HEK293 (cell line): ENCODE results near the gene DOCK1.

ENCODE experiments used
- CTCF ChIA-PET: fragments of 350-600 bp; formaldehyde crosslinking; extraction: SDS; loops from one replicate; lab custom pipeline; 2021; ENCODE audit warnings: antibody characterized with exemption; lab: Yijun Ruan, JAX
- POLR2A ChIA-PET: fragments of 300-600 bp; formaldehyde crosslinking; extraction: SDS; loops from one replicate; lab custom pipeline; 2020; ENCODE audit warnings: antibody characterized with exemption, inconsistent platforms; lab: Yijun Ruan, JAX
- H3K27ac ChIP-seq: fragments of 200-500 bp; sonication (Bioruptor generic); 2 replicates; pipeline ENCODE4 v1.5.1; 2014; ENCODE audit warnings: low read depth, low read length, control low read depth, inconsistent platforms; ENCODE audit errors: extremely low read depth
- H3K36me3 ChIP-seq, 2 experiments: fragments of 200-500 bp in 1 of 2; sonication (Bioruptor generic) in 1 of 2; 1 replicate in 1 of 2; 2 replicates in 1 of 2; pipeline ENCODE4 v1.5.1; 2014 to 2017; ENCODE audit warnings: inconsistent platforms in 2 of 2, low read length in 2 of 2; ENCODE audit not compliant: control insufficient read depth in 2 of 2, insufficient read depth in 1 of 2
- H3K4me1 ChIP-seq: fragments of 200-500 bp; sonication (Bioruptor generic); 2 replicates; pipeline ENCODE4 v1.5.1; 2014; ENCODE audit warnings: mild to moderate bottlenecking, low read length, inconsistent platforms; ENCODE audit not compliant: control insufficient read depth, insufficient read depth
- H3K4me3 ChIP-seq: 2 replicates; pipeline ENCODE4 v1.5.1; 2011; ENCODE audit warnings: low read depth, mild to moderate bottlenecking, control low read depth, low read length, moderate library complexity
- H3K9me3 ChIP-seq: fragments of 200-500 bp; sonication (Bioruptor generic); 2 replicates; pipeline ENCODE4 v1.5.1; 2014; ENCODE audit warnings: low read depth, low read length, inconsistent platforms; ENCODE audit not compliant: control insufficient read depth, insufficient read depth
- KLF8 ChIP-seq: fragments of 450-650 bp; formaldehyde crosslinking; IDR thresholded peaks from 2 replicates; pipeline ENCODE4 v1.5.1; 2016; ENCODE audit warnings: missing biosample characterization, missing genetic modification characterization
- MYNN ChIP-seq: fragments of 450-650 bp; formaldehyde crosslinking; IDR thresholded peaks from 2 replicates; pipeline ENCODE4 v1.5.1; 2016; ENCODE audit warnings: missing biosample characterization, missing genetic modification characterization, borderline replicate concordance
- SCRT1 ChIP-seq: fragments of 450-650 bp; formaldehyde crosslinking; IDR thresholded peaks from 2 replicates; pipeline ENCODE4 v1.5.1; 2016; ENCODE audit warnings: missing biosample characterization, missing genetic modification characterization, borderline replicate concordance
- ZBTB21 ChIP-seq: fragments of 450-650 bp; formaldehyde crosslinking; IDR thresholded peaks from 2 replicates; pipeline ENCODE4 v1.5.1; 2017; ENCODE audit warnings: missing biosample characterization, missing genetic modification characterization
- ZBTB8A ChIP-seq: fragments of 450-650 bp; formaldehyde crosslinking; IDR thresholded peaks from 2 replicates; pipeline ENCODE4 v1.5.1; 2016; ENCODE audit warnings: missing biosample characterization, missing genetic modification characterization
- ZIC2 ChIP-seq: fragments of 450-650 bp; formaldehyde crosslinking; IDR thresholded peaks from 2 replicates; pipeline ENCODE4 v1.5.1; 2016; ENCODE audit warnings: missing biosample characterization, missing genetic modification characterization
- ZNF341 ChIP-seq: fragments of 450-650 bp; formaldehyde crosslinking; IDR thresholded peaks from 2 replicates; pipeline ENCODE4; 2016; ENCODE audit warnings: low read depth, missing biosample characterization, missing genetic modification characterization
- ZNF391 ChIP-seq: fragments of 450-650 bp; formaldehyde crosslinking; IDR thresholded peaks from 2 replicates; pipeline ENCODE4 v1.5.1; 2016; ENCODE audit warnings: low read depth, missing biosample characterization, missing genetic modification characterization, borderline replicate concordance
- ZNF558 ChIP-seq: fragments of 450-650 bp; formaldehyde crosslinking; IDR thresholded peaks from 2 replicates; pipeline ENCODE4 v1.5.1; 2016; ENCODE audit warnings: missing biosample characterization, missing genetic modification characterization
- ZNF560 ChIP-seq: fragments of 450-650 bp; formaldehyde crosslinking; IDR thresholded peaks from 2 replicates; pipeline ENCODE4 v1.5.1; 2017; ENCODE audit warnings: missing biosample characterization, missing genetic modification characterization, borderline replicate concordance
- ZNF654 ChIP-seq: fragments of 450-650 bp; formaldehyde crosslinking; IDR thresholded peaks from 2 replicates; pipeline ENCODE4 v1.5.1; 2016; ENCODE audit warnings: low read depth, missing biosample characterization, missing genetic modification characterization
- ZNF664 ChIP-seq: fragments of 450-650 bp; formaldehyde crosslinking; IDR thresholded peaks from 2 replicates; pipeline ENCODE4 v1.5.1; 2016; ENCODE audit warnings: missing biosample characterization, missing genetic modification characterization
- ZNF707 ChIP-seq: fragments of 450-650 bp; formaldehyde crosslinking; IDR thresholded peaks from 2 replicates; pipeline ENCODE4 v1.5.1; 2016; ENCODE audit warnings: missing biosample characterization, missing genetic modification characterization
- ZNF776 ChIP-seq: fragments of 450-650 bp; formaldehyde crosslinking; IDR thresholded peaks from 2 replicates; pipeline ENCODE4 v1.5.0; 2017; ENCODE audit warnings: missing biosample characterization, missing genetic modification characterization, borderline replicate concordance
- ZNF791 ChIP-seq: fragments of 450-650 bp; formaldehyde crosslinking; IDR thresholded peaks from 2 replicates; pipeline ENCODE4 v1.5.1; 2016; ENCODE audit warnings: missing biosample characterization, missing genetic modification characterization
- ZNF792 ChIP-seq: fragments of 450-650 bp; formaldehyde crosslinking; IDR thresholded peaks from 2 replicates; pipeline ENCODE4 v1.5.1; 2016; ENCODE audit warnings: missing biosample characterization, missing genetic modification characterization
- ZSCAN30 ChIP-seq: fragments of 450-650 bp; IDR thresholded peaks from 2 replicates; pipeline ENCODE4 v1.5.1; 2018; ENCODE audit warnings: missing biosample characterization, mild to moderate bottlenecking, missing genetic modification characterization, moderate library complexity
- TF ChIP-seq, protein P1 (sequence below): fragments of 450-650 bp; formaldehyde crosslinking; IDR thresholded peaks from 2 replicates; pipeline ENCODE4 v1.5.1; 2016; ENCODE audit warnings: missing biosample characterization, missing genetic modification characterization, borderline replicate concordance
- TF ChIP-seq, protein P2 (sequence below): fragments of 450-650 bp; IDR thresholded peaks from 2 replicates; pipeline ENCODE4 v1.5.1; 2018; ENCODE audit warnings: missing biosample characterization, missing genetic modification characterization
- TF ChIP-seq, protein P3 (sequence below): fragments of 450-650 bp; formaldehyde crosslinking; IDR thresholded peaks from 2 replicates; pipeline ENCODE4 v1.5.1; 2016; ENCODE audit warnings: missing biosample characterization, missing genetic modification characterization
- TF ChIP-seq, protein P4 (sequence below): fragments of 450-650 bp; formaldehyde crosslinking; IDR thresholded peaks from 2 replicates; pipeline ENCODE4 v1.5.1; 2016; ENCODE audit warnings: missing biosample characterization, missing genetic modification characterization
- TF ChIP-seq, protein P5 (sequence below): fragments of 450-650 bp; formaldehyde crosslinking; IDR thresholded peaks from 2 replicates; pipeline ENCODE4 v1.5.1; 2017; ENCODE audit warnings: missing biosample characterization, mild to moderate bottlenecking, missing genetic modification characterization, moderate library complexity
- TF ChIP-seq, protein P6 (sequence below): fragments of 450-650 bp; formaldehyde crosslinking; optimal IDR thresholded peaks from 2 replicates; pipeline ENCODE3; 2016; ENCODE audit warnings: missing biosample characterization, mild to moderate bottlenecking, missing genetic modification characterization

DOCK1 gene

DNA sequence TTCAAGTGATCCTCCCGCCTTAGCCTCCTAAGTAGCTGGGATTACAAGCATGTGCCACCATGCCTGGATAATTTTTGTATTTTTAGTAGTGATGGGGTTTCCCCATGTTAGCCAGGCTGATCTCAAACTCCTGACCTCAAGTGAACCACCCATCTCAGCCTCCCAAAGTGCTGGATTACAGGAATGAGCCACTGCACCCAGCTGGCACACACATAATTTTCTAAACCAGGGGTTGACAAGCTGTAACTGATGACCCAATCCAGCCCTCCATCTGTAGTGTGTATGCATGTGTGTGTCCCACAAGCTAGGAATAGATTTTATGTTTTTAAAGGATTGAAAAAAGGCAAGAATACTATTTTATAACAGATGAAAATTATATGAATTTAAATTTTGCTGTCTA is 417.1 kb downstream of the DOCK1 start (continued):
- TF ChIP-seq, protein P1, sequence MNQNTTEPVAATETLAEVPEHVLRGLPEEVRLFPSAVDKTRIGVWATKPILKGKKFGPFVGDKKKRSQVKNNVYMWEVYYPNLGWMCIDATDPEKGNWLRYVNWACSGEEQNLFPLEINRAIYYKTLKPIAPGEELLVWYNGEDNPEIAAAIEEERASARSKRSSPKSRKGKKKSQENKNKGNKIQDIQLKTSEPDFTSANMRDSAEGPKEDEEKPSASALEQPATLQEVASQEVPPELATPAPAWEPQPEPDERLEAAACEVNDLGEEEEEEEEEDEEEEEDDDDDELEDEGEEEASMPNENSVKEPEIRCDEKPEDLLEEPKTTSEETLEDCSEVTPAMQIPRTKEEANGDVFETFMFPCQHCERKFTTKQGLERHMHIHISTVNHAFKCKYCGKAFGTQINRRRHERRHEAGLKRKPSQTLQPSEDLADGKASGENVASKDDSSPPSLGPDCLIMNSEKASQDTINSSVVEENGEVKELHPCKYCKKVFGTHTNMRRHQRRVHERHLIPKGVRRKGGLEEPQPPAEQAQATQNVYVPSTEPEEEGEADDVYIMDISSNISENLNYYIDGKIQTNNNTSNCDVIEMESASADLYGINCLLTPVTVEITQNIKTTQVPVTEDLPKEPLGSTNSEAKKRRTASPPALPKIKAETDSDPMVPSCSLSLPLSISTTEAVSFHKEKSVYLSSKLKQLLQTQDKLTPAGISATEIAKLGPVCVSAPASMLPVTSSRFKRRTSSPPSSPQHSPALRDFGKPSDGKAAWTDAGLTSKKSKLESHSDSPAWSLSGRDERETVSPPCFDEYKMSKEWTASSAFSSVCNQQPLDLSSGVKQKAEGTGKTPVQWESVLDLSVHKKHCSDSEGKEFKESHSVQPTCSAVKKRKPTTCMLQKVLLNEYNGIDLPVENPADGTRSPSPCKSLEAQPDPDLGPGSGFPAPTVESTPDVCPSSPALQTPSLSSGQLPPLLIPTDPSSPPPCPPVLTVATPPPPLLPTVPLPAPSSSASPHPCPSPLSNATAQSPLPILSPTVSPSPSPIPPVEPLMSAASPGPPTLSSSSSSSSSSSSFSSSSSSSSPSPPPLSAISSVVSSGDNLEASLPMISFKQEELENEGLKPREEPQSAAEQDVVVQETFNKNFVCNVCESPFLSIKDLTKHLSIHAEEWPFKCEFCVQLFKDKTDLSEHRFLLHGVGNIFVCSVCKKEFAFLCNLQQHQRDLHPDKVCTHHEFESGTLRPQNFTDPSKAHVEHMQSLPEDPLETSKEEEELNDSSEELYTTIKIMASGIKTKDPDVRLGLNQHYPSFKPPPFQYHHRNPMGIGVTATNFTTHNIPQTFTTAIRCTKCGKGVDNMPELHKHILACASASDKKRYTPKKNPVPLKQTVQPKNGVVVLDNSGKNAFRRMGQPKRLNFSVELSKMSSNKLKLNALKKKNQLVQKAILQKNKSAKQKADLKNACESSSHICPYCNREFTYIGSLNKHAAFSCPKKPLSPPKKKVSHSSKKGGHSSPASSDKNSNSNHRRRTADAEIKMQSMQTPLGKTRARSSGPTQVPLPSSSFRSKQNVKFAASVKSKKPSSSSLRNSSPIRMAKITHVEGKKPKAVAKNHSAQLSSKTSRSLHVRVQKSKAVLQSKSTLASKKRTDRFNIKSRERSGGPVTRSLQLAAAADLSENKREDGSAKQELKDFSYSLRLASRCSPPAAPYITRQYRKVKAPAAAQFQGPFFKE (tag by site-specific recombination) = no peak
- TF ChIP-seq ZBTB21 (tag by site-specific recombination) (no peak), ZNF664 (tag by site-specific recombination) (no peak), ZBTB8A (tag by site-specific recombination) (no peak)
- TF ChIP-seq, protein P2, sequence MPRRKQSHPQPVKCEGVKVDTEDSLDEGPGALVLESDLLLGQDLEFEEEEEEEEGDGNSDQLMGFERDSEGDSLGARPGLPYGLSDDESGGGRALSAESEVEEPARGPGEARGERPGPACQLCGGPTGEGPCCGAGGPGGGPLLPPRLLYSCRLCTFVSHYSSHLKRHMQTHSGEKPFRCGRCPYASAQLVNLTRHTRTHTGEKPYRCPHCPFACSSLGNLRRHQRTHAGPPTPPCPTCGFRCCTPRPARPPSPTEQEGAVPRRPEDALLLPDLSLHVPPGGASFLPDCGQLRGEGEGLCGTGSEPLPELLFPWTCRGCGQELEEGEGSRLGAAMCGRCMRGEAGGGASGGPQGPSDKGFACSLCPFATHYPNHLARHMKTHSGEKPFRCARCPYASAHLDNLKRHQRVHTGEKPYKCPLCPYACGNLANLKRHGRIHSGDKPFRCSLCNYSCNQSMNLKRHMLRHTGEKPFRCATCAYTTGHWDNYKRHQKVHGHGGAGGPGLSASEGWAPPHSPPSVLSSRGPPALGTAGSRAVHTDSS = no peak
- TF ChIP-seq, protein P3, sequence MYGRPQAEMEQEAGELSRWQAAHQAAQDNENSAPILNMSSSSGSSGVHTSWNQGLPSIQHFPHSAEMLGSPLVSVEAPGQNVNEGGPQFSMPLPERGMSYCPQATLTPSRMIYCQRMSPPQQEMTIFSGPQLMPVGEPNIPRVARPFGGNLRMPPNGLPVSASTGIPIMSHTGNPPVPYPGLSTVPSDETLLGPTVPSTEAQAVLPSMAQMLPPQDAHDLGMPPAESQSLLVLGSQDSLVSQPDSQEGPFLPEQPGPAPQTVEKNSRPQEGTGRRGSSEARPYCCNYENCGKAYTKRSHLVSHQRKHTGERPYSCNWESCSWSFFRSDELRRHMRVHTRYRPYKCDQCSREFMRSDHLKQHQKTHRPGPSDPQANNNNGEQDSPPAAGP = no peak
- TF ChIP-seq, protein P4, sequence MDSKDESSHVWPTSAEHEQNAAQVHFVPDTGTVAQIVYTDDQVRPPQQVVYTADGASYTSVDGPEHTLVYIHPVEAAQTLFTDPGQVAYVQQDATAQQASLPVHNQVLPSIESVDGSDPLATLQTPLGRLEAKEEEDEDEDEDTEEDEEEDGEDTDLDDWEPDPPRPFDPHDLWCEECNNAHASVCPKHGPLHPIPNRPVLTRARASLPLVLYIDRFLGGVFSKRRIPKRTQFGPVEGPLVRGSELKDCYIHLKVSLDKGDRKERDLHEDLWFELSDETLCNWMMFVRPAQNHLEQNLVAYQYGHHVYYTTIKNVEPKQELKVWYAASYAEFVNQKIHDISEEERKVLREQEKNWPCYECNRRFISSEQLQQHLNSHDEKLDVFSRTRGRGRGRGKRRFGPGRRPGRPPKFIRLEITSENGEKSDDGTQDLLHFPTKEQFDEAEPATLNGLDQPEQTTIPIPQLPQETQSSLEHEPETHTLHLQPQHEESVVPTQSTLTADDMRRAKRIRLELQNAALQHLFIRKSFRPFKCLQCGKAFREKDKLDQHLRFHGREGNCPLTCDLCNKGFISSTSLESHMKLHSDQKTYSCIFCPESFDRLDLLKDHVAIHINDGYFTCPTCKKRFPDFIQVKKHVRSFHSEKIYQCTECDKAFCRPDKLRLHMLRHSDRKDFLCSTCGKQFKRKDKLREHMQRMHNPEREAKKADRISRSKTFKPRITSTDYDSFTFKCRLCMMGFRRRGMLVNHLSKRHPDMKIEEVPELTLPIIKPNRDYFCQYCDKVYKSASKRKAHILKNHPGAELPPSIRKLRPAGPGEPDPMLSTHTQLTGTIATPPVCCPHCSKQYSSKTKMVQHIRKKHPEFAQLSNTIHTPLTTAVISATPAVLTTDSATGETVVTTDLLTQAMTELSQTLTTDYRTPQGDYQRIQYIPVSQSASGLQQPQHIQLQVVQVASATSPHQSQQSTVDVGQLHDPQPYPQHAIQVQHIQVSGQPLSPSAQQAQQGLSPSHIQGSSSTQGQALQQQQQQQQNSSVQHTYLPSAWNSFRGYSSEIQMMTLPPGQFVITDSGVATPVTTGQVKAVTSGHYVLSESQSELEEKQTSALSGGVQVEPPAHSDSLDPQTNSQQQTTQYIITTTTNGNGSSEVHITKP = no peak

DNA sequence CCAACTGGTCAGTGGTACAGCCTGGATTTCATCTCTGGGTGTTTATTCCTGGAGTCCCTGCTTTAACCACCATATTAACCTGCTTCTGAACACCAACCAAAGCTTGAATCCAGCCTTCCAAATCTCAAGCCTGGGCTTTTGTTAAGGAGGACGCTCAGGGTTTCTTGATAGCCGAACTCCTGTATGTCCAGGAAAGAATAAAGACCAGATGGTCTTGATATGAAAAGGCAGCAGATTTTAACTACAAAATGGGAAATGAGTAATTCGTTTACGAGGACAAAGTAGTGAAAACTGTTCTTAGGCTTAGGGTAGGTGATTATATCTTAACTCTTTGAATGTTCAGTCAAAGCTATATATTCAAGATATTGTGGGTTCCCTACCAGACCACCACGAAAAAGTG is 420.3 kb downstream of the DOCK1 start:
- Histone ChIP-seq H3K36me3 (no peaks in the 10 kb centered on the region), H3K9me3 (no peaks in the 10 kb centered on the region), H3K4me1 (no peaks in the 10 kb centered on the region), H3K27ac (no peak overlapping the region), H3K4me3 (no peak overlapping the region)
- CTCF ChIA-PET = interaction anchor here (0.5 kb wide), 1 partner anchor 11 kb away, joined by 4 read pairs; no protein-coding TSS in a partner anchor
- POLR2A ChIA-PET = no interaction called here
- TF ChIP-seq ZNF792 (tag by site-specific recombination) = no peak
- TF ChIP-seq MYNN (tag by site-specific recombination) = no peak
- TF ChIP-seq, protein P5, sequence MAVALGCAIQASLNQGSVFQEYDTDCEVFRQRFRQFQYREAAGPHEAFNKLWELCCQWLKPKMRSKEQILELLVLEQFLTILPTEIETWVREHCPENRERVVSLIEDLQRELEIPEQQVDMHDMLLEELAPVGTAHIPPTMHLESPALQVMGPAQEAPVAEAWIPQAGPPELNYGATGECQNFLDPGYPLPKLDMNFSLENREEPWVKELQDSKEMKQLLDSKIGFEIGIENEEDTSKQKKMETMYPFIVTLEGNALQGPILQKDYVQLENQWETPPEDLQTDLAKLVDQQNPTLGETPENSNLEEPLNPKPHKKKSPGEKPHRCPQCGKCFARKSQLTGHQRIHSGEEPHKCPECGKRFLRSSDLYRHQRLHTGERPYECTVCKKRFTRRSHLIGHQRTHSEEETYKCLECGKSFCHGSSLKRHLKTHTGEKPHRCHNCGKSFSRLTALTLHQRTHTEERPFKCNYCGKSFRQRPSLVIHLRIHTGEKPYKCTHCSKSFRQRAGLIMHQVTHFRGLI (tag by site-specific recombination) = no peak
- TF ChIP-seq ZNF341 (tag by site-specific recombination) = no peak
- TF ChIP-seq, protein P6, sequence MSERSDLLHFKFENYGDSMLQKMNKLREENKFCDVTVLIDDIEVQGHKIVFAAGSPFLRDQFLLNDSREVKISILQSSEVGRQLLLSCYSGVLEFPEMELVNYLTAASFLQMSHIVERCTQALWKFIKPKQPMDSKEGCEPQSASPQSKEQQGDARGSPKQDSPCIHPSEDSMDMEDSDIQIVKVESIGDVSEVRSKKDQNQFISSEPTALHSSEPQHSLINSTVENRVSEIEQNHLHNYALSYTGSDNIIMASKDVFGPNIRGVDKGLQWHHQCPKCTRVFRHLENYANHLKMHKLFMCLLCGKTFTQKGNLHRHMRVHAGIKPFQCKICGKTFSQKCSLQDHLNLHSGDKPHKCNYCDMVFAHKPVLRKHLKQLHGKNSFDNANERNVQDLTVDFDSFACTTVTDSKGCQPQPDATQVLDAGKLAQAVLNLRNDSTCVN (tag by site-specific recombination) = no peak
- TF ChIP-seq KLF8 = no peak
- no peak for TF ChIP-seq ZNF707 (tag by site-specific recombination)
- TF ChIP-seq ZIC2 (tag by site-specific recombination) = no peak
- no peak for TF ChIP-seq ZNF560 (tag by site-specific recombination)
- TF ChIP-seq ZNF558 = no peak
- no peak for TF ChIP-seq ZNF654 (tag by site-specific recombination)
- TF ChIP-seq ZSCAN30 (tag by site-specific recombination) = no peak
- TF ChIP-seq SCRT1 (tag by site-specific recombination) = no peak
- TF ChIP-seq ZNF776 (tag by site-specific recombination) = no peak
- no peak for TF ChIP-seq ZNF791 (tag by site-specific recombination)
- no peak for TF ChIP-seq ZNF391 (tag by site-specific recombination)
